Sigmoid colon (tissue), 7 donors: ENCODE data around the gene RAD54L2. TPM values are rescaled to one million over a fixed set of nuclear protein-coding genes. Genes with fewer than 3 reads are reported as not detected.

Experiments
- DNase-seq: peaks from one replicate; pipeline ENCODE4 v3.0.0-alpha.2; 2019
- H3K27ac ChIP-seq, 4 donors: fragments of 200-600 bp; sonication (generic); one replicate each; pipeline ENCODE4 v1.5.1; 2016 to 2019; ENCODE audit warnings: mild to moderate bottlenecking in 1 of 4
- H3K27me3 ChIP-seq, 3 donors: fragments of 200-600 bp; sonication (generic); one replicate each; pipeline ENCODE4 v1.5.1; 2019; ENCODE audit warnings: mild to moderate bottlenecking in 1 of 3
- H3K36me3 ChIP-seq, 4 donors: fragments of 200-600 bp; sonication (generic); one replicate each; pipeline ENCODE4 v1.5.1; 2016 to 2019
- H3K4me1 ChIP-seq, 4 donors: fragments of 200-600 bp; sonication (generic); one replicate each; pipeline ENCODE4 v1.5.1; 2017 to 2019
- H3K4me3 ChIP-seq, 4 donors: fragments of 200-600 bp; sonication (generic); one replicate each; pipeline ENCODE4 v1.5.1; 2017 to 2019; ENCODE audit warnings: mild to moderate bottlenecking in 2 of 4, moderate library complexity in 1 of 4
- H3K9me3 ChIP-seq, 4 donors: fragments of 200-600 bp in 3 of 4; sonication (generic) in 3 of 4; one replicate each; pipeline versions ENCODE4 v1.5.1 to v1.6.1; 2013 to 2019
- EP300 ChIP-seq, 4 donors: sonication (generic); formaldehyde crosslinking; IDR thresholded peaks; one replicate each; pipeline ENCODE4 v1.6.1; 2017; ENCODE audit warnings: antibody characterized with exemption in 4 of 4
- POLR2A ChIP-seq, 2 donors: fragments of 450-650 bp; IDR thresholded peaks; one replicate each; pipeline ENCODE4 v1.6.1; 2016; ENCODE audit warnings: antibody characterized with exemption in 2 of 2, mild to moderate bottlenecking in 2 of 2, moderate library complexity in 2 of 2
- POLR2AphosphoS5 ChIP-seq, 4 donors: sonication (generic); formaldehyde crosslinking; IDR thresholded peaks; one replicate each; pipeline ENCODE4 v1.6.1; 2017; ENCODE audit warnings: antibody characterized with exemption in 4 of 4
- WGBS, 2 donors: extraction: QIAGEN DNeasy Blood & Tissue Kit; methylation state at CpG; one replicate each; pipeline ENCODE4 v1.1.7; 2013; 5-methylcytosine and 5-hydroxymethylcytosine counted together
- intact Hi-C: fragments of 100-400 bp; cut with DNase I; formaldehyde crosslinking; loops from one replicate; pipeline ENCODE4 v1.15.1; 2023
- polyA plus RNA-seq, 3 donors: library from polyadenylated mRNA; stranded (reverse); fragments of 200-250 nt; gene quantifications; one replicate each; pipeline ENCODE4 v1.2.3, GENCODE V29; 2013
- total RNA-seq, 4 donors: library from RNA; depleted of rRNA; stranded (reverse); fragments of >200 nt; gene quantifications; one replicate each; pipeline ENCODE4 v1.1.0, GENCODE V29; 2016
- TF ChIP-seq, protein P1 (sequence below), 4 experiments: fragments of 450-650 bp in 3 of 4; fragments of 200-600 bp in 1 of 4; IDR thresholded peaks; one replicate each; pipeline ENCODE4 v1.5.1; 2016 to 2019; ENCODE audit warnings: antibody characterized with exemption in 4 of 4, mild to moderate bottlenecking in 3 of 4, moderate library complexity in 2 of 4
- donor health status: healthy with polysubstance abuse.
- donor health status: Bipolar disorder and iron deficiency.
- donor health status: healthy.

The RAD54L2 gene
- total and polyA plus RNA-seq, 7 donors = 0.60 to 33.0 (median 15.7) TPM

- DNase-seq = no peak
- no peaks in the 10 kb centered on the region for H3K27me3 ChIP-seq
- TF ChIP-seq POLR2AphosphoS5 (IDR thresholded peaks at IDR 0.05) (no peak), POLR2A (IDR thresholded peaks at IDR 0.05) (no peak), EP300 (IDR thresholded peaks at IDR 0.05) (no peak)
- TF ChIP-seq, protein P1, sequence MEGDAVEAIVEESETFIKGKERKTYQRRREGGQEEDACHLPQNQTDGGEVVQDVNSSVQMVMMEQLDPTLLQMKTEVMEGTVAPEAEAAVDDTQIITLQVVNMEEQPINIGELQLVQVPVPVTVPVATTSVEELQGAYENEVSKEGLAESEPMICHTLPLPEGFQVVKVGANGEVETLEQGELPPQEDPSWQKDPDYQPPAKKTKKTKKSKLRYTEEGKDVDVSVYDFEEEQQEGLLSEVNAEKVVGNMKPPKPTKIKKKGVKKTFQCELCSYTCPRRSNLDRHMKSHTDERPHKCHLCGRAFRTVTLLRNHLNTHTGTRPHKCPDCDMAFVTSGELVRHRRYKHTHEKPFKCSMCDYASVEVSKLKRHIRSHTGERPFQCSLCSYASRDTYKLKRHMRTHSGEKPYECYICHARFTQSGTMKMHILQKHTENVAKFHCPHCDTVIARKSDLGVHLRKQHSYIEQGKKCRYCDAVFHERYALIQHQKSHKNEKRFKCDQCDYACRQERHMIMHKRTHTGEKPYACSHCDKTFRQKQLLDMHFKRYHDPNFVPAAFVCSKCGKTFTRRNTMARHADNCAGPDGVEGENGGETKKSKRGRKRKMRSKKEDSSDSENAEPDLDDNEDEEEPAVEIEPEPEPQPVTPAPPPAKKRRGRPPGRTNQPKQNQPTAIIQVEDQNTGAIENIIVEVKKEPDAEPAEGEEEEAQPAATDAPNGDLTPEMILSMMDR (IDR thresholded peaks at IDR 0.05) = no peak
- no peak overlapping the region for H3K27ac ChIP-seq
- H3K36me3 ChIP-seq = peaks cover 0 to 32% (median 0%) of the 10 kb centered on the region in 4 donors
- 91 to 95% methylated on average over 3 of the region's 3 CpGs for WGBS, 2 donors
- intact Hi-C loops = no loop called here
- no peaks in the 10 kb centered on the region for H3K9me3 ChIP-seq
- H3K4me3 ChIP-seq = no peak overlapping the region
- peaks cover 0 to 15% (median 12%) of the 10 kb centered on the region in 4 donors for H3K4me1 ChIP-seq
Measured at GRCh38 chr3:51544011-51544775, 5.7 kb downstream of the RAD54L2 start.

- Histone ChIP-seq H3K27ac (no peak overlapping the region), H3K9me3 (no peaks in the 10 kb centered on the region), H3K4me1 (no peaks in the 10 kb centered on the region), H3K36me3 (peaks cover 0 to 57% (median 0%) of the 10 kb centered on the region in 4 donors), H3K4me3 (no peak overlapping the region), H3K27me3 (no peaks in the 10 kb centered on the region)
- no peak for DNase-seq
- TF ChIP-seq POLR2AphosphoS5 (IDR thresholded peaks at IDR 0.05) = no peak
- no peak for TF ChIP-seq EP300 (IDR thresholded peaks at IDR 0.05)
- WGBS, 2 donors = 36 to 76% methylated on average over 6 of the region's 6 CpGs
- intact Hi-C loops = no loop called here
Measured at GRCh38 chr3:51547274-51547673, 8.8 kb downstream of the RAD54L2 start.

GRCh38 chr3:51549311-51549710 is 10.8 kb downstream of the RAD54L2 start:
- Histone ChIP-seq H3K4me1 (no peaks in the 10 kb centered on the region), H3K4me3 (no peak overlapping the region), H3K27me3 (no peaks in the 10 kb centered on the region), H3K27ac (no peak overlapping the region), H3K9me3 (no peaks in the 10 kb centered on the region), H3K36me3 (peaks cover 0 to 53% (median 5%) of the 10 kb centered on the region in 4 donors)
- 87 to 91% methylated on average over 10 of the region's 10 CpGs for WGBS, 2 donors
- no peak for DNase-seq
- intact Hi-C loops = no loop called here
- TF ChIP-seq POLR2AphosphoS5 (IDR thresholded peaks at IDR 0.05) (no peak), POLR2A (IDR thresholded peaks at IDR 0.05) (no peak), EP300 (IDR thresholded peaks at IDR 0.05) (no peak)
- TF ChIP-seq, protein P1 (IDR thresholded peaks at IDR 0.05) = no peak

- intact Hi-C loops = no loop called here
- 95% methylated on average over 8 of the region's 8 CpGs for WGBS, 2 donors
- no peak for TF ChIP-seq POLR2AphosphoS5 (IDR thresholded peaks at IDR 0.05)
- TF ChIP-seq EP300 (IDR thresholded peaks at IDR 0.05) = no peak
- no peak for TF ChIP-seq POLR2A (IDR thresholded peaks at IDR 0.05)
- TF ChIP-seq, protein P1 (IDR thresholded peaks at IDR 0.05) = no peak
- Histone ChIP-seq H3K27me3 (no peaks in the 10 kb centered on the region), H3K27ac (no peak overlapping the region), H3K36me3 (peaks cover 0 to 54% (median 6%) of the 10 kb centered on the region in 4 donors), H3K9me3 (no peaks in the 10 kb centered on the region), H3K4me1 (no peaks in the 10 kb centered on the region), H3K4me3 (no peak overlapping the region)
- DNase-seq = no peak
Measured at GRCh38 chr3:51550080-51550819, 11.7 kb downstream of the RAD54L2 start.

GRCh38 chr3:51557993-51558392 is 19.5 kb downstream of the RAD54L2 start:
- Histone ChIP-seq H3K27ac (no peak overlapping the region), H3K9me3 (no peaks in the 10 kb centered on the region), H3K27me3 (no peaks in the 10 kb centered on the region), H3K36me3 (peaks cover 0 to 25% (median 10%) of the 10 kb centered on the region in 4 donors), H3K4me3 (no peak overlapping the region), H3K4me1 (peaks cover 0 to 13% (median 13%) of the 10 kb centered on the region in 4 donors)
- WGBS, 2 donors = 95 to 96% methylated on average over 5 of the region's 5 CpGs
- intact Hi-C loops = no loop called here
- DNase-seq = no peak
- TF ChIP-seq POLR2AphosphoS5 (IDR thresholded peaks at IDR 0.05) = no peak
- no peak for TF ChIP-seq POLR2A (IDR thresholded peaks at IDR 0.05)
